GM21360 (cell line): ENCODE data around the gene ZNF296.
"Not testable (repeated sequence)": the region's sequence is repeated elsewhere in the genome, so short reads cannot be mapped to it uniquely, and the experiment has no call there.

Experiments
- ATAC-seq: cut with Tn5 transposase; IDR thresholded peaks from one replicate; pipeline ENCODE4 v1.9.1; 2021; ENCODE audit warnings: mild to moderate bottlenecking, moderate library complexity; ENCODE audit not compliant: unreplicated experiment

Gene ZNF296

DNA sequence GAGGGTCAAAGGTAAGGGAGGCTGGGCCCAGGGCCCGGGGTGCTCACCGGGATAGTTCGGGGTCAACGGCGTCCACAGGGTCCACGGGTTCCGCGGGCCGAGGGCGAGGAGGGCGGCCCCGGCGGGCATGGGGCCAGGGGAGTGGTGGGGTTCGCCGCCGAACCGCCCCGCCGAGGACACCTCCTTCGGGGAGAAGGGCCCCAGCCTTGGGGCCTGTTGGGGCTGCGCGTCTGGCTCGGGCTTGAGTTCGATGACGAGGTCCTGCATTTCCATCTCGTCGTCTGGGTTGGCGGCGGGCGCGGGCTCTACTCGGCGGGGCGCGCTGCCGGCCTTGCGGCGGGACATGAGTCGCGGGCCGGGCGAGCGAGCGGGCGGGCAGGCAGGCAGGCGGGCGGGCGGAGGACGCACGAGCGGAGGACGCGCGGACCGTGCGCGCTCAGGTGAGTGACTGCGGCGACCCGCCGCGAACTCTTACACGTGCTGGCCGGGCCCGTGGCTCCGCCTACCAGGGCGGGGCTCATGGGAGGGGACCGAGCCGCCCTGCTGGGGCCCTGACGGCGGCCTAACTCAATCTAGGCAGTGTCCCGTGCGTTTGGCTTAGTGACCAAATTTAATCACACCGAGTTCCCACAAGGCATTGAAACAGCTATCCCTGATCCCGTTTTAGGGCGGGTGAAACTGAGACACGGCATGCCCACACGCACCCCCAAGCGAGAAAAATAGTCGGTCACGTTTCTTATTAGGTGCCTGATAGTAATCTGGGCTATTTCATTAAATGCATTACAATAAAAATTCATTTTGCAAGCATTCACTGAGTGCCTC is at the start of gene ZNF296:
ZNF296 (minus strand) TSS at position 450 of the 822 bp plus-strand sequence; CDS start at position 345, 105 bp downstream.
- ATAC-seq = peak; percentile 45

DNA sequence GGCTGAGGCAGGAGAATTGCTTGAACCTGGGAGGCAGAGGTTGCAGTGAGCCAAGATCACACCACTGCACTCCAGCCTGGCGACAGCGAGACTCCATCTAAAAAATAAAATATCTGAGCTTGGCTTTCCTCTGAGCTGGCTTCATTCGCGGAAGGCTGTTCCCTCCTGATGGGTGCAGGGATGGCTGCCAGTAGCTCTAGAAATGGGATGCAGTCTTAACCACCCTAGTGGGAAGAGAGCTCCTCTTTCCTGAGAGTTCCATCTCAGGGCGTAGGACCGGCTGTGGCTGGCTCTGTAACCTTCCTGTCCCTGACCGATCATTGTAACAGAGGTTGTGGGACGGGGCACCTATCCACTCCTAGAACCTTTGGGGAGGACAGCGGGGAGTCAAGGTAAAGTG is 49.1 kb upstream of the ZNF296 start:
- no peak for ATAC-seq

DNA sequence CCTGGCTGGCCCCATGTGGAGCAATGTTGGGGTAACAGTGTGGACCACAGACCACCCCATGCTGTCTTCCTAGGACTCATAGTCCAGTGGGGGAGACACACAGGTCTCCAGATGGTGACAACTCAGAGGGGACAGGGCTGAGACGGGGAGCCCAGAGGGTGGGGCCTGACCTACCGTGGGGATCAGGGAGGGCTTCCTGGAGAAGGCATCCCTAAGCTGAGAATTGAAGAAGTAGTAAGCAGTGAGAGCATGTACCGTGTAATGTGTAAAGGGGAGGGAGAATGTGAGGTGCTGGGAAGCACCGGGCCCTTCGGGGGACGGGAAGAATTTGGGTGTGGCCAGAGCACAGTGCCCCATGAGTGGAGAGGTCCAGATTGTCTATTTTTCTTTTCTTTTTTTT is 47.7 kb upstream of the ZNF296 start:
- ATAC-seq = no peak

- ATAC-seq = no peak
These were observed 47.2 kb upstream of the ZNF296 start for GRCh38 chr19:45123440-45123850.

GRCh38 chr19:45122832-45123231 is 46.6 kb upstream of the ZNF296 start:
- no peak for ATAC-seq

GRCh38 chr19:45121827-45122345 is 45.6 kb upstream of the ZNF296 start:
- no peak for ATAC-seq

GRCh38 chr19:45119582-45119981 is 43.3 kb upstream of the ZNF296 start:
- ATAC-seq = no peak

- ATAC-seq = not testable (repeated sequence)
These were observed 42.5 kb upstream of the ZNF296 start for GRCh38 chr19:45118591-45119355.

DNA sequence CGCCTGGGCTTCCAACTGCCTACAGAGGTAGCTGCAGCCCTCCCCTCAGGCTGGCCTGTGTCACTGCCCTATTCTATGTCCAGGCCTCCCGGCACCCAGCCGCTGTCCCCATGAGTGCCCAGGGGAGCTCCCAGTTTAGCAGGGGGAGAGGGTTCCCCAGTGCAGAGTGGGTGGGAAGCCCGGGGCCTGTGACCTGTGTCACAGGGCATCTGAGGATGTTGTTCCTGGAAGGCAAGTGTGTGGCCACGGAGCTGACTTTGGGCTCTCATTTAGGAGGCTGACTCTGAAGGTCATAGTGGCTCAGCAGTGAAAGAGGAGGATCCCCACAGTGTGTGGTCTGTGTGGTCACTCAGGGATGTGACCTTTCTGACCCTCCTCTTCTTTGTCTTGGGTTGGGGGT is 41.8 kb upstream of the ZNF296 start:
- ATAC-seq = no peak

DNA sequence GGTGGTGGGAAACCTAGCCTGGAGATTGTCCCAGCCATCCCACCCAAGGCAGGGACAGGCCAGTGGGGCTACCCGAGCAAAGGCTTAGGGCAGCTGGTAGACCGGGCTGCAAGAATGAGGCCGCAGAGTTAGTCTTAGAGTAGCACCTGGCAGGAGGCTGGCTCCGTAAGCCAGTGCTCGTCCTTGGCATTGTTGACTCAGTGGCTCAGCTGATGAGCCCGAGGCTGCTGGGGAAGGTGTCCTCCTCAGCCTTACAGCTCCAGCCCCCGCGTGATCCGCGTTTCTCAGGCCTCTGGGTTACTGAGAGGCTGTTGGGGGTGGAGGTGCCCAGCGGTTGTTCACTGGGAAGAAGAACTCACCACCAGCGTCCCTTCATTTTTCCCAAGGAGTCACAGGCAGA is 41.4 kb upstream of the ZNF296 start:
- ATAC-seq = no peak

GRCh38 chr19:45117167-45117594 is 40.9 kb upstream of the ZNF296 start:
- ATAC-seq = no peak

DNA sequence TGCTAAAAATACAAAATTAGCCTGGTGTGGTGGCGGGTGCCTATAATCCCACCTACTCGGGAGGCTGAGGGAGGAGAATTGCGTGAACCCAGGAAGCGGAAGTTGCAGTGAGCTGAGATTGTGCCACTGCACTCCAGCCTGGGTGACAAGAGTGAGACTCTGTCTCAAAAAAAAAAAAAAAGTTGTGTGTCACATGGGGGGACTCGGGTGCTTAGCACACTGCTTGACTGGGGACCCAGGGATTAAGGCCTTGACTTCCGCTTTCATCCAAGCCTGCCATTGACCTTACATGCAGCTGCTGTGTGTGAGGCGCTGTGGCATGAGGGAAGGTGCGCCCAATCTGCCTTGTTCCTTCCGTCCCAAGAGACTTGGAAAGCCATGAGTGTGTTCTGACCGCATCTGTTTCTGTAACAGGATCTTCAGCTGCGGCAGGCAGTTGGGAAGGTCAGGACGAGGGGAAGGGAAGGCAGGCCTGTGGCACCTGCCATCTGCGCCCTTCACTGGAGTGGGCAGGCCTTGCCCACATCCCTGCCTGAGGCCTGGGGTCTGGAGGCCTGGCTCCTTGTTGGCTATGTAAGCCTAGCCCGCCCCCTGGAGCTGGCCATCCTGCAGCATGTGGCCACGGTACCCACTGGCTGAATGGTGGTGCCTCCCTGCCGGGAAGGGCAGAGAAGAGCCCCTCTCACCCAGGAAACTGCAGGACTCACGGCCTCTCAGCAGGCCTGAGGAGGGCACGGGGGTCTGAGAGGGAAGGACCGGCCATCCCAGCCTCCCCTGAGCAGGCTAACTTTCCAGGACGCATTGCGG is 39.7 kb upstream of the ZNF296 start:
- no peak for ATAC-seq

DNA sequence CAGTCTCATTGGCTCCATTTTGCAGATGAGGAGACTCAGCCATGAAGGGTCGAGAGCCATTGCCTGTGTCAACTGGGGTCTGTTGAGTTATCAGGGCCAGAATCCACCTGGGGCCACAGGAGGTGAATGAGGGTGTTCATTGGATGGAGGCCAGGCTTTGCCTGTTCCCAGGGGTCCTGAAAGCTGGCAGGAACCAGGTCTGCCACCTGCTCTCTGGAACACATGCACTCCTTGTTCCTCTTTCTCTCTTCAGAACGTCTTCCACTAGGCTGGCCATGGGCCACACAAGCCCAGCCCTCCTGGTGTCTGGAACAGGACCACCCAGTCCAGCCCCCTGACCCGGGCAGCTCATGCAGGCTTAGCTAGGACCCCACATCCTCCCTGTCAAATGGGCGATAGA is 37.8 kb upstream of the ZNF296 start:
- ATAC-seq = no peak

- ATAC-seq = no peak
These were observed 37.4 kb upstream of the ZNF296 start for GRCh38 chr19:45113628-45114027.

GRCh38 chr19:45112111-45112827 is 36.0 kb upstream of the ZNF296 start:
- no peak for ATAC-seq

DNA sequence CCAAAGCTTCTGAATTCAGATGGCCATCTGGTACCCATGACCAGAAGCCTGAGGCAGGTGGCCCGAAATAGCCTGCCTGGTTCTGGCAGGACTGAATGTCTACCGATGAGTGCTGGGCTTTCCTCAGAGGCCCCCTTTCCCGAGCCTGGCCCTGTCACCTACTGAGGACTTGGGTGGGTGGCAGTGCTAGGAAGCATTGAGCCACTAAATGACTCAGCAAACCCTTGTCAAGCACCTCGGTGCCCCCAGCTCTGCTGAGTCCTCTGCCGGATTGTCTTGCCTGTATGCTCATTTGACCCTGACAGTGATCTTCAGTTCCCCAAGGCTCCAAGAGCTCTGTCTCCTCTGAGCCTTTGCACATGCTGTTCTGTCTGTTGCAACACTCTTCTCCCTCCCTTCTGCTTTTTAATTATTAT is 34.6 kb upstream of the ZNF296 start:
- ATAC-seq = no peak

- no peak for ATAC-seq
These were observed 31.4 kb upstream of the ZNF296 start for GRCh38 chr19:45107621-45108150.

GRCh38 chr19:45106363-45106762 is 30.1 kb upstream of the ZNF296 start:
- not testable (repeated sequence) for ATAC-seq

DNA sequence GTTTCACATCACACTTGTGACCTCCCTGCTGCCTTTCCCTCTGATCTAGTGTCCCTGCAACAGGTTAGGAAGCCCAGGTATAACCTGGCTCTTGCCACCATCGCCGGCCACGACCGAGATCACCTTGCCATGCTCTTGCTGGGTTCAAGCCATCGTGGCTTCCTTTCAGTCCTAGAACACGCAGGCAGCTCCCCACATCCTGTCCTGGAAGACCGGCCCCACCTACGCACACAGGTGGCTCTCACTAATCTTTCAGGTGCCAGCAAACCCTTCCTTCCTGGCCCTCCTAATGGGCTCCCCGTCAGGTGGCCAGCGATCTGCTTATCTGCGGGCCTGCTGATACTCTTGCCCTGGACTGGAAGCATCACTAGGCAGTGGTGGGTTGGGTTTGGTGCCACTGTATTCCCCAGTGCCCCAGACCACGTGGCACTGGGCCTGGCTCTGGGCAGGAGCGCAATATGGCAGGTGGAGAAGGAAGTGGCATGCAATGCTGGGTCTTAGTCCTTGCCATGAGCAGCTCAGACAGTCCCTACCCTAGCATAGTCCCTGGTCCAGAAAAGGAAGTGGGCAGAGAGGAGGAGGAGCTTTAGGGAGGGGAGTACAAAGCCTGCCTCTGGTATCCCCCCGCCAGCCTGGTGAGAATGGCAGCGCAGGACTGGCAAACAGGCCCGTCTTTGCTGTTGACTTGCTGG is 28.5 kb upstream of the ZNF296 start:
- no peak for ATAC-seq
